Dendritic cell treated with granulocyte-macrophage colony-stimulating factor and Interleukin-4, amounts not matched to agents 40 ng/mL and 50 ng/mL, for 4 days (primary cell): Measurements from ENCODE around the gene WIZ.
"Not testable (repeated sequence)": the region's sequence is repeated elsewhere in the genome, so short reads cannot be mapped to it uniquely, and the experiment has no call there.

Experiments
- H3K27ac Mint-ChIP-seq: one replicate; pipeline ENCODE4 v1.8.0; 2022; ENCODE audit warnings: mild to moderate bottlenecking, mixed read lengths
- H3K27me3 Mint-ChIP-seq: one replicate; pipeline ENCODE4 v1.8.0; 2022; ENCODE audit warnings: mild to moderate bottlenecking, mixed read lengths
- H3K36me3 Mint-ChIP-seq: one replicate; pipeline ENCODE4 v1.8.0; 2022; ENCODE audit warnings: low read depth, mixed read lengths
- H3K4me1 Mint-ChIP-seq: one replicate; pipeline ENCODE4 v1.8.0; 2022; ENCODE audit warnings: low read depth, mixed read lengths
- H3K4me3 Mint-ChIP-seq: one replicate; pipeline ENCODE4 v1.8.0; 2022; ENCODE audit warnings: mild to moderate bottlenecking, moderate library complexity, mixed read lengths
- H3K9me3 Mint-ChIP-seq: one replicate; pipeline ENCODE4 v1.8.0; 2022; ENCODE audit warnings: mixed read lengths
- intact Hi-C: fragments of 100-400 bp; cut with micrococcal nuclease; formaldehyde crosslinking; loops from one replicate; pipeline ENCODE4 v1.15.0; 2022

Gene WIZ

GRCh38 chr19:15449620-15450527 lies at the start of gene WIZ:
WIZ (minus strand) TSS chr19:15449956; CDS start chr19:15448307, 1,649 bp downstream.
- Mint-ChIP-seq H3K4me3 (peak within 1 kb of the TSS; percentile 63), H3K27ac (peak within 1 kb of the TSS; percentile 74), H3K9me3 (no peaks in the 10 kb centered on the region), H3K27me3 (no peaks in the 10 kb centered on the region), H3K36me3 (peaks cover 32% of the 10 kb centered on the region), H3K4me1 (peaks cover 16% of the 10 kb centered on the region)
- intact Hi-C loops: loop anchor here (1.0 kb wide), 1 partner anchor 18 kb away; no protein-coding TSS in a partner anchor

- H3K4me3 Mint-ChIP-seq: no peak overlapping the region
- no peaks in the 10 kb centered on the region for H3K36me3 Mint-ChIP-seq
- H3K27ac Mint-ChIP-seq: no peak overlapping the region
- no peaks in the 10 kb centered on the region for H3K9me3 Mint-ChIP-seq
- no peaks in the 10 kb centered on the region for H3K4me1 Mint-ChIP-seq
- H3K27me3 Mint-ChIP-seq: peaks cover 23% of the 10 kb centered on the region
- intact Hi-C loops: no loop called here
Measured at GRCh38 chr19:15498910-15499309, 49.2 kb upstream of the WIZ start.

- Mint-ChIP-seq H3K4me3 (no peak overlapping the region), H3K36me3 (no peaks in the 10 kb centered on the region), H3K9me3 (no peaks in the 10 kb centered on the region), H3K27ac (no peak overlapping the region), H3K4me1 (no peaks in the 10 kb centered on the region), H3K27me3 (peaks cover 23% of the 10 kb centered on the region)
- intact Hi-C loops: no loop called here
Measured at GRCh38 chr19:15498156-15498858, 48.6 kb upstream of the WIZ start.

GRCh38 chr19:15495151-15495550 lies 45.4 kb upstream of the WIZ start:
- no peaks in the 10 kb centered on the region for H3K9me3 Mint-ChIP-seq
- no peak overlapping the region for H3K4me3 Mint-ChIP-seq
- intact Hi-C loops: no loop called here
- H3K36me3 Mint-ChIP-seq: no peaks in the 10 kb centered on the region
- H3K4me1 Mint-ChIP-seq: no peaks in the 10 kb centered on the region
- no peak overlapping the region for H3K27ac Mint-ChIP-seq
- H3K27me3 Mint-ChIP-seq: peaks cover 16% of the 10 kb centered on the region

GRCh38 chr19:15488489-15489226 lies 38.9 kb upstream of the WIZ start:
- Mint-ChIP-seq H3K36me3 (no peaks in the 10 kb centered on the region), H3K9me3 (peaks cover 7% of the 10 kb centered on the region), H3K4me1 (no peaks in the 10 kb centered on the region), H3K27me3 (peaks cover 6% of the 10 kb centered on the region), H3K4me3 (no peak overlapping the region), H3K27ac (no peak overlapping the region)
- intact Hi-C loops: no loop called here

GRCh38 chr19:15487038-15487437 lies 37.3 kb upstream of the WIZ start:
- Mint-ChIP-seq H3K9me3 (peaks cover 7% of the 10 kb centered on the region), H3K27ac (no peak overlapping the region), H3K4me3 (no peak overlapping the region), H3K4me1 (no peaks in the 10 kb centered on the region), H3K36me3 (no peaks in the 10 kb centered on the region), H3K27me3 (no peaks in the 10 kb centered on the region)
- intact Hi-C loops: no loop called here

GRCh38 chr19:15485768-15486167 lies 36.0 kb upstream of the WIZ start:
- H3K36me3 Mint-ChIP-seq, H3K4me3 Mint-ChIP-seq, H3K4me1 Mint-ChIP-seq, H3K27me3 Mint-ChIP-seq, H3K27ac Mint-ChIP-seq, intact Hi-C loops, H3K9me3 Mint-ChIP-seq: not testable (repeated sequence)

GRCh38 chr19:15480996-15481395 lies 31.2 kb upstream of the WIZ start:
- H3K4me3 Mint-ChIP-seq, H3K27ac Mint-ChIP-seq, intact Hi-C loops, H3K36me3 Mint-ChIP-seq, H3K4me1 Mint-ChIP-seq, H3K27me3 Mint-ChIP-seq, H3K9me3 Mint-ChIP-seq: not testable (repeated sequence)

GRCh38 chr19:15479391-15480345 lies 29.9 kb upstream of the WIZ start, which contains the start of gene PGLYRP2:
PGLYRP2 (minus strand) TSS chr19:15479501; CDS start chr19:15479371, 130 bp downstream.
- intact Hi-C loops: no loop called here
- Mint-ChIP-seq H3K4me1 (peaks cover 7% of the 10 kb centered on the region), H3K4me3 (no peak within 1 kb of the TSS), H3K27me3 (no peaks in the 10 kb centered on the region), H3K27ac (no peak within 1 kb of the TSS), H3K9me3 (no peaks in the 10 kb centered on the region), H3K36me3 (no peaks in the 10 kb centered on the region)

GRCh38 chr19:15476325-15476724 lies 26.6 kb upstream of the WIZ start:
- peaks cover 7% of the 10 kb centered on the region for H3K4me1 Mint-ChIP-seq
- H3K4me3 Mint-ChIP-seq: no peak overlapping the region
- H3K9me3 Mint-ChIP-seq: no peaks in the 10 kb centered on the region
- H3K36me3 Mint-ChIP-seq: no peaks in the 10 kb centered on the region
- peaks cover 9% of the 10 kb centered on the region for H3K27me3 Mint-ChIP-seq
- no peak overlapping the region for H3K27ac Mint-ChIP-seq
- intact Hi-C loops: no loop called here

GRCh38 chr19:15475611-15476010 lies 25.9 kb upstream of the WIZ start:
- Mint-ChIP-seq H3K9me3 (no peaks in the 10 kb centered on the region), H3K27me3 (peaks cover 15% of the 10 kb centered on the region), H3K4me1 (peaks cover 7% of the 10 kb centered on the region), H3K4me3 (no peak overlapping the region), H3K36me3 (no peaks in the 10 kb centered on the region), H3K27ac (no peak overlapping the region)
- intact Hi-C loops: no loop called here

GRCh38 chr19:15475169-15475568 lies 25.4 kb upstream of the WIZ start:
- Mint-ChIP-seq H3K4me3 (no peak overlapping the region), H3K9me3 (no peaks in the 10 kb centered on the region), H3K27ac (no peak overlapping the region)

GRCh38 chr19:15473821-15474220 lies 24.1 kb upstream of the WIZ start:
- H3K27ac Mint-ChIP-seq, H3K4me3 Mint-ChIP-seq, intact Hi-C loops, H3K9me3 Mint-ChIP-seq, H3K36me3 Mint-ChIP-seq: not testable (repeated sequence)
- H3K27me3 Mint-ChIP-seq: peaks cover 31% of the 10 kb centered on the region
- peaks cover 16% of the 10 kb centered on the region for H3K4me1 Mint-ChIP-seq

More at GRCh38 chr19:15475169-15475568, 25.4 kb upstream of the WIZ start:
- peaks cover 17% of the 10 kb centered on the region for H3K27me3 Mint-ChIP-seq
- H3K4me1 Mint-ChIP-seq: peaks cover 9% of the 10 kb centered on the region
- intact Hi-C loops: no loop called here
- no peaks in the 10 kb centered on the region for H3K36me3 Mint-ChIP-seq
